ENCODE data around the gene SLC44A1.

Gene SLC44A1

DNA sequence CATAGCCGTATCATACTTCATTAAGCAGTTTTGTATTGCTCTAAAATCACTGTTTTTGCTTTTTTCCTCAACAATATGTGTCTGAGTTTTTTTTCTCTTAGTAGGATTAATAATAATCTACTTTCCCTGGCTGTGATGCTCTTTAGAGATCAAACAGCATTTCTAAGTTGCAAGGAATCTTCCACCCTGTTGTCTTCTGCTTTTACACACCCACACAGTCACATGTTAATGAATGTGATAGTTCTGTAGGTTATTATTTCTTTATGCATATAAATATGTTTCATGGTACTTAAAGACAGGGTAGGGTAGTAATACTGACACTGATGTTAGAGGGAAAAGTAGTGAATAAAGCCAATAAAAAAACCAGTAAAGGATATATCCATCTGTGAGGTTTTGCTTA is 29.3 kb downstream of the SLC44A1 start:
- DNase-seq (ENCODE audit: low spot score) = no peak

GRCh38 chr9:105275111-105275510 is 30.7 kb downstream of the SLC44A1 start:
- no peak for DNase-seq (ENCODE audit: low spot score)

- DNase-seq (ENCODE audit: low spot score) = no peak
Observed at GRCh38 chr9:105275938-105276337, 31.5 kb downstream of the SLC44A1 start.

DNA sequence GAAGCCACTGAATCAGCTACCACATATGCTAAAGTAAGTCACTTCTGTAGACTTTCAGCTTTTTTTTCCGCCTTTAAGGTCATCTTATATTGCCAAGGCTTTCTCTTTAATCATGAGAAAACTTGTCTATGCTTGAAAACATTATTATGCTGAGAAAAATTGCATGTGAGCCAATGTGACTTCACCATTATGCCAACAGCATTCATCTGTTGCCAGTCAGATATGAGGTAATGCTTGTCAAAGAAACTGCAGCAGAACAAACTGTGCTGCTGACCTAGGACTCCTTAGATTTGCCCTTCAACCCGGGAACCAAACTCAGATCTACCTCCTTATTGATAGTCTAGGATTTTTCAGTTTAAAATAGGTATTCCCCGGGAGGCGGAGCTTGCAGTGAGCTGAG is 34.3 kb downstream of the SLC44A1 start:
- DNase-seq (ENCODE audit: low spot score) = no peak

DNA sequence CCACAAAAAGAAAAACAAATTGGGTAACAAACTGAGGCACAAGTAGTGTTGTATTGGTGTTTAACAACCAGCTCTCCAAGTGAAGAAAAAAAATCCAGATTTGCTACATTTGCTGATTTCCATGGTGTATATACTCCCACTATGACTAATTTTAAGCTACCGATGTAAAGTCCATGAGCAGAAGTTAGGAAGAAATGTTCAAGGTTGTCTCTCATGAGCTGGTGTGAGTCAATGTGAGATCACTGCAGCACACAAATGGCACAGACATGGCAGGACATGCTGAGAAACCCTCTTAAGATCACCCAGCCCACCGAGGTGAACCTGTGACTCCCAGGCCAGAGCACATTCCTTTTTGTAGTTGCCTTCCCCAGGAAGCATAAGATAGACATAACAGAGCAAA is 36.2 kb downstream of the SLC44A1 start:
- no peak for DNase-seq (ENCODE audit: low spot score)

GRCh38 chr9:105281272-105281671 is 36.8 kb downstream of the SLC44A1 start:
- no peak for DNase-seq (ENCODE audit: low spot score)

GRCh38 chr9:105281926-105282325 is 37.5 kb downstream of the SLC44A1 start:
- no peak for DNase-seq (ENCODE audit: low spot score)

GRCh38 chr9:105282870-105283621 is 38.6 kb downstream of the SLC44A1 start:
- no peak for DNase-seq (ENCODE audit: low spot score)

DNA sequence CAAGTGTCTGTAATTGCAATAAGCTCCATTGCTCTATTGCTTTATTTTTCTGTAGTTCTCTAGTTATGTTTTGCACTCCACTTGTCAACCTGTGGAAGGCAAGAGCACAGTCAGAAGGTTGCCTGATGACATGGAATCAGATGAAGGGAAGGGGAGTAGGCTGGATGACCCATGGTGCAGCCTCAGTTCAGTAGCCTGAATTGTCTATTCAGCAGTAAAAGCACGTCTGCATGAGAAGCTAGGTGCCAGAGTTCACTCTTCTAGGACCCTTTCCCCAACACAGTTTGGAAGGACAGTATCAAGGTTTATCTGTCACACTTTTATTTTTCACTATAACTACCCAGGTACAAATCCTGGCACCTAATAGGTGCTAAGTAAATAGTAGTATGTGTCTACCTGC is 39.3 kb downstream of the SLC44A1 start:
- no peak for DNase-seq (ENCODE audit: low spot score)

DNA sequence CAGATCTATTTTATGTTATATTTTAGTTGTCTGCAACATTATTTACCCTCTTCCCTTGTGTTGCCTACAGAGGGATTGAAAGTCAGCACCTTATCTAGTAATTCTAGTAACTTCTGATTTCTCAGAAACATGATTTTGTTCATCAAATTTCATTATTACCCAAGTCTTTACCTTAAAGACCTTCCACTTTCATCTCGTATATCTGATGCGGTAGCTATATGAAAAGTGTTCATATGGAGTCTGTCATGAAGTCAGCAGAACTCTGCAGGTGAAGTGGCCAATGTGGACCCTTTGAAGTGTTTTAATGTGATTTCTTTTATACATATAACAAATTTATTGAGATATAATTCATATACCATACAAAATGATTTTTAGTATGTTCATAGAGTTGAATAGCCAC is 40.0 kb downstream of the SLC44A1 start:
- no peak for DNase-seq (ENCODE audit: low spot score)

DNA sequence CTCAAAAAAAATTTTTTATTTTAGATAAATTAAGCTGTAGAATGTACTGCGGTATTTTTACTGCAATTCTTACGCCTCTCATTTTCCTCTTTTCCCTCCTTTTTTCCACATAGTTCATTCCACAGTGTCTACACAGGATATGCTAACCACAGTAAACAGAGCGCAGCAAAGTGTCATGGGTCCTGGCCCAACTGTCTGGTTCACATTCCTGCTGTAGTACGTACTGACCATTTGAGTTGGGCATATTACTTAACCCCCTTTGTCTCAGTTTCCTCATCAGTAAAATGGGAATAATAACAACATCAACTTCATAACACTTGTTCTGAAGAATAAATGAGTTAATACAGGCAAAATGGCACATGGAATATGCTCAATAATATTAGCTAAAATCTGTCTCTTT is 41.6 kb downstream of the SLC44A1 start:
- DNase-seq (ENCODE audit: low spot score) = no peak

DNA sequence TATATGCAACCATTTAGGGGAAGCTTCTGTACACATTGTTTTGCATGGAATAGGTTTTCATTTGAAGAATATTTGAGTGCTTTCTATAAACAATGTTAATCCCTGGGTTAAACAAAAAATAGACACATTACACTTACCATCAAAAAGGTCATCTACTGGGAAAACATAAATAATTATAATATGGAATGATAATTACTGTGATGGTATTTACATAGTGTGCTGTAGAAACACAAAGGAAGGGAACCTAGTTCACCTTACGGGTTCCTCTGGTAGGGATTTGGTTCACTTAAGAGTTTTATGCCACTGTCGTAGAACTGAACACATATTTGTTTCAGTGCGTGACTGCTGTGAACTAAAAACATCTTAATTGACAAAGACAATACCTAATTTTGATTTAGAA is 44.9 kb downstream of the SLC44A1 start:
- DNase-seq (ENCODE audit: low spot score) = no peak

DNA sequence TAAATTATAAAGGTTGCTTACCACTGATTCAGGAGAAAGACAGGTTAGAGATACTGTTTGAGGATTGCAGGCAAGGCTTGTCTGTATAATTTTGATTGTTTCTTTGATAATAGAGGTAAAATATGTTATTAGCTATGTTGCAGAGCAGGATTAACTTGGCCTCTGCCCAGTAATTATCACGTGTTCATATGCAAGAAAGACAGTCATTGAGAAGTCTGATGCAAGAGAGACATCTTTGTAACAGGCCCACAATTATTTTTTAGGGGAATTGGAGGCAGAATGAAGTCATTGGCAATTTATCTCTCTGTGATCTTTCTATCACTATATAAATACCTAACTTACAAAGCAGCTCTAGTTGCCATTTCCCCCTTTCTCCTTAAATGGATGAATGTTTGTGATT is 46.0 kb downstream of the SLC44A1 start:
- DNase-seq (ENCODE audit: low spot score) = no peak

DNA sequence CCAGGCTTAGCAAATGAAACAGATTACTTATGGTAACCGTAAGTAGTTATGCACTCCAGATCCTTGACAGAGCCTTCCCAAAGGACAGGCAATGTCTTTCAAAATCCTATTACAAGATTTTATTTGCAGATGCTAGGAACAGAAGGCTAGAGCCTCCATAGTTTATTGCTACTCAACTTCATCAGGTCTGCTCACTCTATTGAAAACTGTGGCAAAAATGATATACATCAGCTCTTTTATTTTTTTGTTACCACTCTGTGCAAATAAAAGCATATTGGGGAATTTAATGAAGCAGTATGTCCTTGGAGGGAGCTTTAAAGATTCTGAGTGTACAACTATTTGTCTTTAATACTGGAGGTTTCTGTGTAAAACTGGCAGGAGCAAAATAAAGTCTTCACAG is 46.5 kb downstream of the SLC44A1 start:
- DNase-seq (ENCODE audit: low spot score) = no peak

GRCh38 chr9:105291422-105291859 is 47.0 kb downstream of the SLC44A1 start:
- no peak for DNase-seq (ENCODE audit: low spot score)

- DNase-seq (ENCODE audit: low spot score) = no peak
Observed at GRCh38 chr9:105291938-105292337, 47.5 kb downstream of the SLC44A1 start.

DNA sequence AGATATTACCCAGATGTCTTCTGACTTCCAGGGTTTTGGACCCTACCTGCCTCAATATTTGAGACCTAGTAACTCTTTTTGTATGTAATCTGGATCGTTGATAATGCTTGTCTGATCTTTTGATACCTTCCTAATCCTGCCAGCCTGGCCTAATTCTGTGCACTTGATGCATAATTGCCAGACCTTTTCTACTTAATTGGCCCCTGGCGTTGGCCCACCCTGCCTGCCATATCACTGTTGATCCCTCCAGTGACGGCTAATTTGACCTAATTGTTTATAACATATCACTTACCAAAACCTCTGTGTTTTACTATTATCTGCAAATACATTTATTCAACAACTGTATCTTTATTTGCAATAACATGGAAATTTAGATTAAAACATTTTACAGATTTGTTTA is 49.0 kb downstream of the SLC44A1 start:
- no peak for DNase-seq (ENCODE audit: low spot score)

DNA sequence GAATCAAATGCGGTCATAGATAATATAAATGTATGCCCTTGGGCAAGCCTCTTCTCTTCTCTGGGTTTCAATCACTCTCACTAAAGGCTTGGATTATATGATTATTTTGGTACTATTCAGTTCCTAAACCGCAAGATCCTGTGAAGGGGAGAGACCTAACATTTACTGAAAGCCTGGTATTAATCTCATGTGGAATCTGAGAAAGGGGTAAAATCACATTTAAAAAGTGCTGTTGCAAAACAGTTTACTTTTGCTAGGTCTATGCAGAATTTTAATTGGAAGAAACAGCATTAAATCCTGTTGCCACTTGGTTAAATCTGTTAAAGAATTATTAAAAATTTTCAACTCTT is 50.7 kb downstream of the SLC44A1 start:
- DNase-seq (ENCODE audit: low spot score) = no peak

DNA sequence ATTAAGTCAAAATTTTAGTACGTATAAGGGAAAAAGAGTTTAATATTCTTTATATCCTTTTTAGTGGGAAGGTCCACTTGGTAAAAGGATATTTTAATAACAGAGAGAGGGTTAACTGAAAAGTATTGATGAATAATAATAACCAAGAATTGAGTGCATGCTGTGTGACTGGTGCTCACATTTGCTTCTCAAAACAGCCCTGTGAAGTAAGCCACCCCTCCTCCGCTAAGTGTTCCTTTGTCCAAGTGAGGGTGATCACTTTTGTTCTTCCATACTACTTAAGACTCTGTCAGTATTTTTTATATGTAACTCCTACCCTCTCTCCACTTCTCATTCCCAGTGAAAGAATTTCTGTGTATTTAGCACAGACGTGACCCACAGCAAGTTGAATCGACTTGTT is 51.5 kb downstream of the SLC44A1 start:
- DNase-seq (ENCODE audit: low spot score) = no peak

DNA sequence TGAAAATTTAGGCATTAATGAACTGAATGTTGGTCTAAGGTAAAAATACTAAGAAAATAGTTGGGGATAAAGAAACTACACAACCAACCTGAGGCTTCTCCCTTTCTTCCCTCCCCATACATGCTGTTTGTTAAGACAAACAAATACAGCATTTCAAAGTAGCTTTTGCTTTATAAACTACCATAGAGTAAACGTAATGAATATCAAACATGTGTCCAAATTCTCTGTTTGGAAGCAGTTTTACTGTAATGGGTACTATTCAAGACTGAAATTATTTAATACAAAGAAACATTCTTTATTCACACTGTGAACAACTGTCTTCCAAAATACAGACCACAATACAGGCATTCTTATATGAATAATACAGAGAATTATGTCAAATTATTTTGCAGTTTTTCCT is 52.0 kb downstream of the SLC44A1 start:
- no peak for DNase-seq (ENCODE audit: low spot score)

GRCh38 chr9:105296877-105297287 is 52.4 kb downstream of the SLC44A1 start:
- DNase-seq (ENCODE audit: low spot score) = peak; percentile 29

DNA sequence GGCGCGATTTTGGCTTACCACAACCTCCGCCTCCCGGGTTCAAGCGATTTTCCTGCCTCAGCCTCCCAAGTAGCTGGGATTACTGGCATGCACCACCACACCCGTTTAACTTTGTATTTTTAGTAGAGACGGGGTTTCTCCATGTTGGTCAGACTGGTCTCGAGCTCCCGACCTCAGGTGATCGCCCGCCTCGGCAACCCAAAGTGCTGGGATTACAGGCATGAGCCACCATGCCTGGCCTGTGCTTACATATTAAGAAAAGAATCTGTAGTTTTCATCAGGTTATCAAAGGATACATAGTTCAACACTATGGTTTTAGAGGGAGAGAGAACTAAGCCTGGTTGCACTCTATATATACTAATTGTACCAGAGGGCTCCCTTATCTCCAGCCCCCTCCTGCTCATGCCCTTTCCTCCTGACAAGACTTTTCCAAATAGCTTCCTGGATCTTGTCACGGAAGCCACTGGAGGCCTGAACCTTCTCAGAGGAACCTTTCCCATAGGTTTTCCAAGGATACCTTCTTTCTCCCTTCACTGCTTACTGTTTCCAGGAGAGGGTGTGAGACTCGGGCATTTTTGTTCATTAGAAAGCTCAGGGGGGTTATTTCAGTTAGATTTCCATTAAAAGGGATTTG is 53.1 kb downstream of the SLC44A1 start:
- no peak for DNase-seq (ENCODE audit: low spot score)

DNA sequence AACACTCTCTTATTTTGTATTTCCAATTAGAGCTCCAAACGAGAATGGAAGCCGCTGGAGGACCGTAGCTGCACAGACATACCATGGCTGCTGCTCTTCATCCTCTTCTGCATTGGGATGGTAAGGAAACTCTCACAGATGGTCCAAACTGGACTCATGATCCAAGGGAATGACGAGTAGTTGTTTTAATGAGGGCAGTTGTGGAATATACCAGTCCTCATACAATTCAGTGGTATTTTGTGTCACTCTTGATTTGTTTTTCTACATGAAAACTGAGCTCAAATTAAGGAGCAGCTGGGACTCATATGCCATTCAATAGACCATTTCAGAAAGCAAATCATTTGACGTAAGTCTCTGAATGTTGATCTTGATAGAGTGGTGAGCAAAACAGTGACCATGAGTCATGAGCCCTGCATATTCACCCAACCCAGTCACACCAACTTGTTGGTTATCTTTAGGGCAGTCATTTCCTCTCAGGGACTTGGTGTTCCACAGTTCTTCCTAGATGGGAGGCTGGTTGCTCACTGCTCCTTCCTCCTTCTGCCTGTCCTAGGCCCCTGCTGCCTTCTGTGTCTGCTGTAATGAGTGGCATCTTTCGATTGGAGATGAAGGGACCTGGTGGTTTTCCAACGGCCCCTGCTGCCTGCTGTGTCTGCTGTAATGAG is 54.9 kb downstream of the SLC44A1 start:
- DNase-seq (ENCODE audit: low spot score) = peak; percentile 75
